Brain microvascular endothelial cell (primary cell): ENCODE measurements around the gene SIN3B.
"Not testable (repeated sequence)": the region's sequence is repeated elsewhere in the genome, so short reads cannot be mapped to it uniquely, and the experiment has no call there.

Source experiments
- DNase-seq: peaks from one replicate; pipeline ENCODE4 v3.0.0-alpha.2; 2020
- H3K27ac ChIP-seq: fragments of 250-450 bp; sonication (Bioruptor Pico); 2 replicates; pipeline ENCODE4 v1.5.1; 2020; ENCODE audit warnings: mild to moderate bottlenecking, moderate library complexity
- H3K27me3 ChIP-seq: fragments of 250-450 bp; sonication (Bioruptor Pico); replicated peaks from 2 replicates; pipeline ENCODE4 v1.5.1; 2020; ENCODE audit warnings: mild to moderate bottlenecking
- H3K36me3 ChIP-seq: fragments of 250-450 bp; sonication (Bioruptor Pico); replicated peaks from 2 replicates; pipeline ENCODE4 v1.5.1; 2020; ENCODE audit warnings: mild to moderate bottlenecking
- H3K4me3 ChIP-seq: 2 replicates; pipeline ENCODE4 v1.5.1; 2011; ENCODE audit warnings: low read depth, mild to moderate bottlenecking, control low read depth, low read length, moderate library complexity
- CTCF ChIP-seq: IDR thresholded peaks from 2 replicates; pipeline ENCODE4 v1.5.1; 2011; ENCODE audit warnings: low read depth, mild to moderate bottlenecking, moderate library complexity, low read length, control low read depth, inconsistent platforms; ENCODE audit errors: missing control alignments
- in situ Hi-C: cut with HindIII; loops from 2 replicates; pipeline ENCODE4 v1.10.0; 2017; ENCODE audit warnings: low sequenced_read_pairs, low pct_ligation_motif_present

The SIN3B gene

GRCh38 chr19:16791942-16792341 is 37.3 kb upstream of the SIN3B start:
- TF ChIP-seq CTCF, result no peak
- no peak for DNase-seq
- no peak overlapping the region for H3K4me3 ChIP-seq
- in situ Hi-C loops, result no loop called here
- no peaks in the 10 kb centered on the region for H3K27me3 ChIP-seq
- H3K36me3 ChIP-seq, result no peaks in the 10 kb centered on the region
- no peak overlapping the region for H3K27ac ChIP-seq

GRCh38 chr19:16794456-16795441 is 34.4 kb upstream of the SIN3B start:
- DNase-seq, result no peak

GRCh38 chr19:16795731-16796130 is 33.5 kb upstream of the SIN3B start:
- in situ Hi-C loops, result no loop called here
- TF ChIP-seq CTCF, result no peak
- DNase-seq, result no peak

More at GRCh38 chr19:16794456-16795441, 34.4 kb upstream of the SIN3B start:
- no peaks in the 10 kb centered on the region for H3K36me3 ChIP-seq
- no peak overlapping the region for H3K4me3 ChIP-seq
- no peak for TF ChIP-seq CTCF
- H3K27me3 ChIP-seq, result no peaks in the 10 kb centered on the region
- H3K27ac ChIP-seq, result no peak overlapping the region
- in situ Hi-C loops, result no loop called here

GRCh38 chr19:16797876-16798275 is 31.3 kb upstream of the SIN3B start:
- Histone ChIP-seq H3K36me3 (no peaks in the 10 kb centered on the region), H3K4me3 (no peak overlapping the region), H3K27ac (no peak overlapping the region), H3K27me3 (no peaks in the 10 kb centered on the region)
- in situ Hi-C loops, result no loop called here
- DNase-seq, result no peak
- TF ChIP-seq CTCF, result no peak

More at GRCh38 chr19:16795731-16796130, 33.5 kb upstream of the SIN3B start:
- no peaks in the 10 kb centered on the region for H3K27me3 ChIP-seq
- no peaks in the 10 kb centered on the region for H3K36me3 ChIP-seq
- H3K27ac ChIP-seq, result no peak overlapping the region
- no peak overlapping the region for H3K4me3 ChIP-seq

GRCh38 chr19:16798326-16798725 is 30.9 kb upstream of the SIN3B start:
- H3K27ac ChIP-seq, in situ Hi-C loops, H3K36me3 ChIP-seq, DNase-seq, H3K4me3 ChIP-seq, H3K27me3 ChIP-seq: not testable (repeated sequence)

GRCh38 chr19:16799740-16800139 is 29.5 kb upstream of the SIN3B start:
- in situ Hi-C loops, result no loop called here
- no peak for DNase-seq
- Histone ChIP-seq H3K27me3 (no peaks in the 10 kb centered on the region), H3K27ac (no peak overlapping the region), H3K36me3 (no peaks in the 10 kb centered on the region), H3K4me3 (no peak overlapping the region)
- no peak for TF ChIP-seq CTCF
